ENCODE results near the gene NLRP6. TPM values are rescaled to one million over a fixed set of nuclear protein-coding genes. Genes with fewer than 3 reads are reported as not detected.

Gene NLRP6
- polyA plus RNA-seq, 3 donors = 0.10 to 0.51 (median 0.24) TPM

DNA sequence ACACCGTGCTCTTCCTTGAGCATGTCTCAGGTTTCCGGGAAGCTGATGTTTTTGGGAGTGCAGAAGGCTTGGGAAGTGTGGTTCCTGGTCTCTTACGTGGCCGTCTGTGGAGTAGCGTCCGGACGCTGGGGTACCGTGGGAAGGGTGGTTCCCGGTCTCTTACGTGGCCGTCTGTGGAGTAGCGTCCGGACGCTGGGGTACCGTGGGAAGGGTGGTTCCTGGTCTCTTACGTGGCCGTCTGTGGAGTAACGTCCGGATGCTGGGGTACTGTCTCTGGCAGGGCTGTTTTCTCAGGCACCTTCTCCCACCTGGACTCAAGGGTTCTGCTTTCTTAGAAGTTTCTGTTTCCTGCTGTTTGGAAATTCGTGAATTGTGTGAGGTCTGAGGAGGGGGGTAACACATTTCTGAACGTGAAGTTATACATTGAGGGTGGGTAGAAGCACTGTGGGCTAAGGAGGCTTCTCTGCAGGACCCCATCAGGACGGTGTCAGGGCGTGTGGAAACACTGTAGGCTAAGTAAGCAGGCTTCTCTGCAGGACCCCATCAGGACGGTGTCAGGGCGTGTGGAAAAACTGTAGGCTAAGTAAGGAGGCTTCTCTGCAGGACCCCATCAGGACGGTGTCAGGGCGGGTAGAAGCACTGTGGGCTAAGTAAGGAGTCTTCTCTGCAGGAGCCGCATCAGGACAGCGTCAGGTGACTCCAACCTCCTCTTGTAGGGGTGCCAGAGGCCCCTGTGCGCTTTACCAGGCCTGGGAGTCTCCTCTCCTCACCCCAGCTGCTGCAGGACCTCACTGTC, 47.8 kb downstream of the NLRP6 start:
- Histone ChIP-seq H3K79me2 (ENCODE audit: insufficient read depth, low read length) (no peaks in the 10 kb centered on the region), H3K36me3 (replicated peaks in 1 of 2; ENCODE audit: control insufficient read depth in 1 of 2, insufficient read depth in 2 of 2, low read length in 2 of 2) (no peaks in the 10 kb centered on the region), H3K9ac (ENCODE audit: insufficient read depth, low read length, poor library complexity, severe bottlenecking) (peak overlapping the region; percentile 60), H3K4me3 (replicated peaks in 1 of 3; ENCODE audit: low read depth in 2 of 3, low read length in 3 of 3) (peak overlapping the region in 2 of 3 experiments; percentile 9 to 58), H4K20me1 (ENCODE audit: insufficient read depth, low read length) (no peaks in the 10 kb centered on the region), H3K27me3 (ENCODE audit: control insufficient read depth in 2 of 2, insufficient read depth in 2 of 2, low read length in 2 of 2) (no peaks in the 10 kb centered on the region), H2AFZ (ENCODE audit: insufficient read depth, low read depth, low read length, poor library complexity, severe bottlenecking) (peak overlapping the region; percentile 90), H3K9me3 (replicated peaks in 1 of 2; ENCODE audit: control insufficient read depth in 1 of 2, insufficient read depth in 1 of 2, low read length in 2 of 2) (peaks cover 0 to 2% of the 10 kb centered on the region in 2 donors), H3K27ac (ENCODE audit: low read depth in 1 of 2, low read length in 2 of 2) (peak overlapping the region; percentile 90 to 96), H3K4me1 (ENCODE audit: control insufficient read depth in 1 of 2, insufficient read depth in 2 of 2, low read length in 2 of 2) (peaks cover 30 to 51% of the 10 kb centered on the region in 2 donors), H3K4me2 (replicated peaks; ENCODE audit: extremely low read depth, low read length, poor library complexity, severe bottlenecking) (peak overlapping the region; percentile 65)
- intact Hi-C loops (cut with micrococcal nuclease) = no loop called here
- 79% methylated on average over 26 of the region's 30 CpGs for WGBS (ENCODE audit: insufficient coverage)
- DNase-seq = peak in 1 of 3 donors; percentile 31
- TF ChIP-seq, protein P1, sequence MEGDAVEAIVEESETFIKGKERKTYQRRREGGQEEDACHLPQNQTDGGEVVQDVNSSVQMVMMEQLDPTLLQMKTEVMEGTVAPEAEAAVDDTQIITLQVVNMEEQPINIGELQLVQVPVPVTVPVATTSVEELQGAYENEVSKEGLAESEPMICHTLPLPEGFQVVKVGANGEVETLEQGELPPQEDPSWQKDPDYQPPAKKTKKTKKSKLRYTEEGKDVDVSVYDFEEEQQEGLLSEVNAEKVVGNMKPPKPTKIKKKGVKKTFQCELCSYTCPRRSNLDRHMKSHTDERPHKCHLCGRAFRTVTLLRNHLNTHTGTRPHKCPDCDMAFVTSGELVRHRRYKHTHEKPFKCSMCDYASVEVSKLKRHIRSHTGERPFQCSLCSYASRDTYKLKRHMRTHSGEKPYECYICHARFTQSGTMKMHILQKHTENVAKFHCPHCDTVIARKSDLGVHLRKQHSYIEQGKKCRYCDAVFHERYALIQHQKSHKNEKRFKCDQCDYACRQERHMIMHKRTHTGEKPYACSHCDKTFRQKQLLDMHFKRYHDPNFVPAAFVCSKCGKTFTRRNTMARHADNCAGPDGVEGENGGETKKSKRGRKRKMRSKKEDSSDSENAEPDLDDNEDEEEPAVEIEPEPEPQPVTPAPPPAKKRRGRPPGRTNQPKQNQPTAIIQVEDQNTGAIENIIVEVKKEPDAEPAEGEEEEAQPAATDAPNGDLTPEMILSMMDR (IDR thresholded peaks at IDR 0.05) = no peak
- Mint-ChIP-seq H3K36me3 (no peaks in the 10 kb centered on the region), H3K27me3 (ENCODE audit: low read depth in 3 of 3) (peaks cover 1 to 9% (median 6%) of the 10 kb centered on the region in 3 donors), H3K4me3 (peak overlapping the region; percentile 70 to 81), H3K9me3 (peaks cover 0 to 3% (median 1%) of the 10 kb centered on the region in 7 donors), H3K4me1 (peaks cover 46% of the 10 kb centered on the region), H3K27ac (peak overlapping the region; percentile 94 to 98 (median 97))

DNA sequence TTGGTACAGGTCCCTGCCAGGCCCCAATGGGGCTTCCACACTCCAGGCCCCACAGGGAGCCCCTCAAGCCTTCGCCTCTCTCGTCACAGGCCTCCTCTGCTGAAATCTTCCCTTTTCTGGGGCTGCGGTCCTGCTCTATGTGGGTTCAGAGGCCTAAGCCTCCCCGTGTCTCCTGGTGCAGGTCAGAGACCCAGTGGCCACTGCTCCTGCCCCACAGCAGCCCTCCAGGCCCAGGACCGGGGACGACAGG, 48.3 kb downstream of the NLRP6 start:
- H3K4me2 ChIP-seq (replicated peaks; ENCODE audit: extremely low read depth, low read length, poor library complexity, severe bottlenecking) = peak overlapping the region; percentile 65
- H3K4me3 Mint-ChIP-seq = peak overlapping the region; percentile 70 to 81
- peaks cover 28 to 49% of the 10 kb centered on the region in 2 donors for H3K4me1 ChIP-seq (ENCODE audit: control insufficient read depth in 1 of 2, insufficient read depth in 2 of 2, low read length in 2 of 2)
- no peaks in the 10 kb centered on the region for H4K20me1 ChIP-seq (ENCODE audit: insufficient read depth, low read length)
- no peaks in the 10 kb centered on the region for H3K27me3 ChIP-seq (ENCODE audit: control insufficient read depth in 2 of 2, insufficient read depth in 2 of 2, low read length in 2 of 2)
- H3K27me3 Mint-ChIP-seq (ENCODE audit: low read depth in 3 of 3) = peaks cover 1 to 11% (median 6%) of the 10 kb centered on the region in 3 donors
- intact Hi-C loops (cut with micrococcal nuclease) = no loop called here
- WGBS (ENCODE audit: insufficient coverage) = 11% methylated on average over 6 of the region's 6 CpGs
- peak overlapping the region; percentile 94 to 98 (median 97) for H3K27ac Mint-ChIP-seq
- H3K36me3 Mint-ChIP-seq = no peaks in the 10 kb centered on the region
- H3K4me3 ChIP-seq (replicated peaks in 1 of 3; ENCODE audit: low read depth in 2 of 3, low read length in 3 of 3) = peak overlapping the region in 2 of 3 experiments; percentile 9 to 58
- H3K79me2 ChIP-seq (ENCODE audit: insufficient read depth, low read length) = no peaks in the 10 kb centered on the region
- H3K9me3 Mint-ChIP-seq = peaks cover 4 to 8% (median 6%) of the 10 kb centered on the region in 7 donors
- H3K27ac ChIP-seq (ENCODE audit: low read depth in 1 of 2, low read length in 2 of 2) = peak overlapping the region; percentile 90 to 96
- H3K4me1 Mint-ChIP-seq = peaks cover 47% of the 10 kb centered on the region
- H3K36me3 ChIP-seq (replicated peaks in 1 of 2; ENCODE audit: control insufficient read depth in 1 of 2, insufficient read depth in 2 of 2, low read length in 2 of 2) = no peaks in the 10 kb centered on the region
- H2AFZ ChIP-seq (ENCODE audit: insufficient read depth, low read depth, low read length, poor library complexity, severe bottlenecking) = peak overlapping the region; percentile 90
- peaks cover 4 to 8% of the 10 kb centered on the region in 2 donors for H3K9me3 ChIP-seq (replicated peaks in 1 of 2; ENCODE audit: control insufficient read depth in 1 of 2, insufficient read depth in 1 of 2, low read length in 2 of 2)
- peak overlapping the region; percentile 60 for H3K9ac ChIP-seq (ENCODE audit: insufficient read depth, low read length, poor library complexity, severe bottlenecking)
- DNase-seq = peak in 1 of 3 donors; percentile 15
- TF ChIP-seq, protein P1 (IDR thresholded peaks at IDR 0.05) = no peak

Data from CD14-positive monocyte (primary cell).